ENCODE measurements around the gene FBLN2.

FBLN2 gene

DNA sequence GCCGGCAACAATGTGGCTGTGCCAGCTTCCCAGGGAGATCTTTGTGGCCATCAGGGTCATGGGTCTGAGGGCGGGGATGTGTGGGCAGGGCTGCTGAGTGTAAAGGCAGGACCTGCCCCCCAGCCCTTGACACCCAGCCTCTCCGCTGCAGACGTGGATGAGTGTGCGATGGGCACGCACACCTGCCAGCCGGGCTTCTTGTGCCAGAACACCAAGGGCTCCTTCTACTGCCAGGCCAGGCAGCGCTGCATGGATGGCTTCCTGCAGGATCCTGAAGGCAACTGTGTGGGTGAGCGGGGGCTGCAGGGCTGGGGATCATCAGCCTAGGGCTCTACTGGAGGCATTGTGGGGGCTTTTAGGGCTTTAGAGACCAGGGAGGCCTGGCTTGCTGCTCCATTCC is 78.8 kb downstream of the FBLN2 start:
- no peak for DNase-seq

DNA sequence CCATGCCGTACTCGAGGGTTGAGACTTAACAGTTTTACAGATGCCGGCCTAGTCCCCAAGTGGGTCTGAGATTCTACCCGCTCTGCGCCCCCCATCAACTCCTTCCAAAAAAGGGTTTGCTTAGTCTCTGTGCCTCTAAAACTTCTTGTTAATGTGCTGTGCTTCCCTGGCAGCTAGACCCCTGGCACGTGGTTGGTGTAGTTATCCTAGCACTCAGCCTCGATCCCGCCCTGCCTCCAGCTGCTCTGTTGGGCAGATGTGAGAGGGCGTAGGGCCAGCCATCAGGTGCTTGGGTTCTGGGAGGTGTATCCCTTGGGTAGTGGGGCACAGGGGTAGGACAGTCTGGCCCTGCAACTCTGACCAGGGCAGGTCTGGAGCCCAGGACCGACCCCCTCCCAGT is 79.5 kb downstream of the FBLN2 start:
- DNase-seq, result no peak

DNA sequence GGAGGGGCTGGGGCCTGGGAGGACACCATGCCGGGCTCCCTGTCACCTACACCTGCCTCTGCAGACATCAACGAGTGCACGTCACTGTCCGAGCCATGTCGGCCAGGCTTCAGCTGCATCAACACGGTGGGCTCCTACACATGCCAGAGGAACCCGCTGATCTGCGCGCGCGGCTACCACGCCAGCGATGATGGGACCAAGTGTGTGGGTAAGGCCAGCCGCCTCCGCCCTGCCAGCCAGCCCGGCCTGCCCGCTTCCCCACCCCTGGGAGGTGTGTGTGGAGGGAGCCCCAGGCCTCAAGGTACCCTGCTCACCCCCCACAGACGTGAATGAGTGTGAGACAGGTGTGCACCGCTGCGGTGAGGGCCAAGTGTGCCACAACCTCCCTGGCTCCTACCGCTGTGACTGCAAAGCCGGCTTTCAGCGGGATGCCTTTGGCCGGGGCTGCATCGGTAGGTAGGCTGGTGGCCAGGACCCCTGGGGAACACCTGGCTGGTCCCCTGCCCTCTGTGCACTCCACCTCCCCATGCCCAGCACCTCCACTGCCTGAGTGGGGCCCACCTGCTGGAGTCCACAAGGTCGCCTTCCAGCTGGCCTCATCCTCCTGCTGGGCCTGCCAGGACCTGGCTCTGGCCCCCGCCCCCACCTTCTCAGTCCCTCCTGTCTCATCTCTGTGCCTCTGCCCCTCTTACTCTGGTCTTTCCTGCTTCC is 80.1 kb downstream of the FBLN2 start:
- DNase-seq, result no peak

DNA sequence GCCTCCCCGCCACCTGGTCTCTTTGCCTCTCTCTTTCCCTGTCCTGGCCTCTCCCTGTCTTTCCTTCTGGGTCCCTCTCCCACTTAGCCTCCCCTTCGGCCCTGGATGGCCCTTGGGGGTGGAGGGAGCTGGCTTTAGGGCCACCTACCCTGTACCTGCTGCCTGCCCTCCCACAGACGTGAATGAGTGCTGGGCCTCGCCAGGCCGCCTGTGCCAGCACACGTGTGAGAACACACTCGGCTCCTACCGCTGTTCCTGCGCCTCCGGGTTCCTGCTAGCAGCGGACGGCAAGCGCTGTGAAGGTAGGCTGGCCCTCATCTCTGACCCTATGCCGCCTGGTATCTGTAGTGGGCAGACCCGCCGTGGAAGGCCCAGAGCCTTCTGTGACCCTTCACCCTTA is 80.7 kb downstream of the FBLN2 start:
- DNase-seq, result no peak

DNA sequence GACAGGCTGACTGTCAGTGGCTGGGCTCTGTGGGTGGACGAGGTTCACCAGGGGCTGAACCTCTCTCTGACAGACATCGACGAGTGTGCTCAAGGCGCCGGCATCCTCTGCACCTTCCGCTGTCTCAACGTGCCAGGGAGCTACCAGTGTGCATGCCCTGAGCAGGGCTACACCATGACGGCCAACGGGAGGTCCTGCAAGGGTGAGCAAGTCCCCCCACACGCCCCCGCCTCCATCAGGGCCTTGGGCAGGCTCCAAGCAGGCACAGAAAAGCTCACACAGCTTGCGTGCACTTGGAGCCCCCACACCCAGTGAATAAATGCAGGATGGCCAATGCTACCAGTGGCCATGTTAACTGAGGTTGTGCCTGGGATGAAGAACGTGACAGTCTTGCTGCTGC is 82.3 kb downstream of the FBLN2 start:
- no peak for DNase-seq

DNA sequence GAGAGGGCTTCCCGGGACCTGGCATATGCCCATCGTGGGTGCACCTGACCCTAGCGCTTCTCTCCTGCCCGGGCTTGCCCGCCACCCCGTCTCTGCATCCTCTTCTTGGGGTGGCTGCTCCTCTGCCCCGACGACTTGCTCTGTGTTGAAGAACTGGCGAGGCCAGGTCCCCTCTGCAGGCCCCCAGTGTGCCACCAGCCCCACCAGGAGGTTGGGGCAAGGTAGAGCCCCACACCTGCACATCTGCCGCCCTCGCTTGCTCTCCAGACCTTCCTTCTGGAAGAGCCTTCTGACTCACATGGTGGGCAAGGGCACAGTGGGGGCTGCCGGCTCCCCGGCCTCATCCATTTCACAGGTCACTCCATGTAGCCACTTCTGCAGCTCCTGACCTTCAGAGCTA is 84.3 kb downstream of the FBLN2 start:
- no peak for DNase-seq

DNA sequence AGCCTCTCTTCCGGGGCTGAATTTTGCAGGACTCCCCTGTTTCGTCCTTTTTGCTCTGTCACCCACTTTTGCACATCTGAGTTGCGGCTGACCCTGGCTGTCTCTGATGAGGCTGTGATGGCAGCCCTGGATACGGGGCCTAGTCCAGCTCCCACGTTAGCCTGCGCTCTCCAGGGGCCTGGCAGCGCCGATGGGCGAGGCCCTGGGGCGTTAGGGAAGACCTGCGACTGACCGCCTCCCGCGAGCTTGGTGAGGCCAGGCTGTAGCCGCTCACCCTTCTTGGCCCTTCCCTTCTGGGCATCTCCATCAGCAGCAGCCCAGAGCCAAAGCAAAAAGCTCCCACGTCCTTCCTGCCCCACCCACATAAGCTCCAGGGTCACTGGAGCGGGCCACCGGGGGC is 85.2 kb downstream of the FBLN2 start:
- DNase-seq, result no peak

DNA sequence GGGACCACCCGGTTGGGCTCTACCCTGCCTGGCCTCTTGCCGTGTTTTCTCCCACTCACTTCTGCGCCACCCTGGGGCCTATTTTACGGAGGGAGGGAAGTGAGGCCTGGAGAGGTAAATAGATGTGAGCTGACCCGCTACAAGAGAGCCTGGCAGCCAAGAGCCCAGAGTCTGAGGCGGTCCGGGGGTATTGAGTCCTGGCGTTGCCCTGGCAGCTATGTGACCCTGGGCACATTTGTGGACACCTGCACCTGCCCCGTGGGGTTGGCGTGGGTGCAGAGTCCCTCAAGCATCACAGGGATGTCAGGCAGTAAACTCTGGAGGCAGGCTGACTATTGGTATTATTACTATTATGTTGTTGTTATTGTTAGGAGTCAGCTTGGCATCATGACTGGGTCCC is 85.7 kb downstream of the FBLN2 start:
- no peak for DNase-seq

DNA sequence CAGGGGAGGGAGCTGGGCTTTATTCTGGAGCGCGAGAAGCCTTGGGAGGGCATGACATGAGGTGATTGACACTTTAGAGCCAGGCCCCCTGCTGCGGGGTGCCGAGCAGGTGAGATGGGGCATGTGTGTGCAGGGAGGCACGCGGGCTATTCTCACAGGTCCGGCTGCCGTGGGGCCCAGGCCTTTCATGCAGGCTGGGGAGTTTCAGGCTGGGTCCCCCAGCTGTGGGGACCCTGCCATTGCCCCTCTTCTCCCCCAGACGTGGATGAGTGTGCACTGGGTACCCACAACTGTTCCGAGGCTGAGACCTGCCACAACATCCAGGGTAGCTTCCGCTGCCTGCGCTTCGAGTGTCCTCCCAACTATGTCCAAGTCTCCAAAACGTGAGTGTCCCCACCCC is 87.3 kb downstream of the FBLN2 start:
- DNase-seq, result no peak

DNA sequence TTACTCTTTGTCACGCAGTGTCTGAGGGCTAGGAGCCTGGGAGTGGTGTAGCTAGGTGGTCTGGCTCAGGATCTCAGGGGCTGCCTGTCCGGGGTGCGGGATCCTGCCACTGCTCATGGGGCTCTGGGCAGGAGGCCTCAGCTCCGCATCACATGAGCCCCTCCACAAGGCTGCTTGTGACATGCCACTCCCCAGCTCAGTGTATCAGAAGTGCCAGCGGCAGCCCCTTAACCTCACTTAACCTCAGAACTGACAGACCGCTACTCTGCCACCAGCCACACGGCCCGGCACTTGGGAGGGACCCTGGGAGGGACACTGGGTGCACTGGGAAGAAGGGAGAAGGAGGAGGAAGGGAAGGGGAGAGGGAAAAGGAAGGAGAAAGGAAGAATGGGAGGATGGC is 87.9 kb downstream of the FBLN2 start:
- DNase-seq, result no peak

DNA sequence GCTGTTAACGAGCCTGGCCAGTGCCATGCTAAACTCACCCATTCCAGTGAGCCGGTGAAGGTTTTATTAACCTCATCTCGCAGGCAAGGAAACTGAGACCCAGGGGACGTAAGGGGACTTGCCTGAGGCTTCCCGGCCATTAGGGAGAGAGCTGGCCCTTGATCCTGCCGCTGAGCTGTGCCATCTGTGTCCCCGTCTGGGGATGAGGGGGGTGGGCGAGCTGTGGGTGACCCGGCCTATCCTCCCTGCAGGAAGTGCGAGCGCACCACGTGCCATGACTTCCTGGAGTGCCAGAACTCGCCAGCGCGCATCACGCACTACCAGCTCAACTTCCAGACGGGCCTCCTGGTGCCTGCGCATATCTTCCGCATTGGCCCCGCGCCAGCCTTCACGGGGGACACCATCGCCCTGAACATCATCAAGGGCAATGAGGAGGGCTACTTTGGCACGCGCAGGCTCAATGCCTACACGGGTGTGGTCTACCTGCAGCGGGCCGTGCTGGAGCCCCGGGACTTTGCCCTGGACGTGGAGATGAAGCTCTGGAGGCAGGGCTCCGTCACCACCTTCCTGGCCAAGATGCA is 88.5 kb downstream of the FBLN2 start:
- DNase-seq, result no peak

DNA sequence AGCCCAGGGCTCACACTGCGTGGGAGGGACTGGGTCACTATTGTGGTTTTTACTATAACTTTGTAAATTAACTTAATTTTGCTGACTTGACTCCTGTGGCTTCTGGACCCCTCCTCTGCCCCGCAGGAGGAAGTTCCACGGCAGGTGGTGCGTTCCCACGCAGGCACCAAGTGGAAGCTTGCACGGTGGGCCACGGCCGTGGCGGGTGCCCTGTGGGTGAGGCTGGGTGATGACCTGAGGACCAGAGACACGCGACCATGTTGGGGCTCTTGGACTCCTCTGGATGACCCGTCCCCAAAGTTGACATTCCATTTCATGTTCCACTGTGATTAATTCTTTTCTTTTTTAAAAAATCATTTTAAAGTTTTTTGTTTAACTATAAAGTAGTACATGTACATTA is 89.0 kb downstream of the FBLN2 start:
- no peak for DNase-seq

DNA sequence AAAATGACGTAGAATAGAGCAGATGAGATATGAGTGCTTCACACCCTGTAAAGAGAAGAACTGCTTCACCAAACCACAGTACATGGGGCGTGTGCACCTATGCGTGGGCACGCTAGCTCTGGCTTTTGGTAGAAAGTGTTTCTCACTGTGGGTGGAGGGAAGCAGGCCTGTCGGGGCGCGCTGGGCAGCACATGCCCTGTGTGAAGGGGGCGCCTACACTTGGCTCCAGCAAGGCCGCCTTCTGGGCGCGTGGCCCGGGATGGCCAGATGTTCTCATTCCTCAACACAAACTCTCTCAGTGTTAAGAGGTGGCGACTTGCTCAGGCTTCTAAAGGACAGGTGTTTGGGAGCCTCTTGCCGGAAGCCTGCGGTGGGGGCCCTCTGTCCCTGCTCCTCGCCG is 90.0 kb downstream of the FBLN2 start:
- DNase-seq, result no peak

DNA sequence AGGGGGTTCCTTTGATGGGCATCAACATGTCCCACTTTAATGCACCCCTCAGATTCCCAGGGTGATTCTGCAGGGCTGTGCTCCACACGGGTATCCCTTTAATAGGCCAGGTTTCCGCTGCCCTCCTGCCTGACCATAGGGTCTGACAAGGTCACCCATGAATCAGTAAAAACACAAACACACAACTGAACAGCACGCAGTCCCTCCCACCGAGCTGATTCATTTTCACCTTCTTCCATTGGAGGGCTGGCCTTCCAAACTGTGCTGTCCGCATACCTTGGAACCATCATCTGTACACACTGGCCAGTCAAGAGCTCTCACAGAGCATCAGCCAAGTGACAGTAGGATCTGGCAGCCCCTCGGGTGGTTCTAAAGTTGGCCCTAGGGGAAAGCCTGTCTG is 93.7 kb downstream of the FBLN2 start:
- no peak for DNase-seq

DNA sequence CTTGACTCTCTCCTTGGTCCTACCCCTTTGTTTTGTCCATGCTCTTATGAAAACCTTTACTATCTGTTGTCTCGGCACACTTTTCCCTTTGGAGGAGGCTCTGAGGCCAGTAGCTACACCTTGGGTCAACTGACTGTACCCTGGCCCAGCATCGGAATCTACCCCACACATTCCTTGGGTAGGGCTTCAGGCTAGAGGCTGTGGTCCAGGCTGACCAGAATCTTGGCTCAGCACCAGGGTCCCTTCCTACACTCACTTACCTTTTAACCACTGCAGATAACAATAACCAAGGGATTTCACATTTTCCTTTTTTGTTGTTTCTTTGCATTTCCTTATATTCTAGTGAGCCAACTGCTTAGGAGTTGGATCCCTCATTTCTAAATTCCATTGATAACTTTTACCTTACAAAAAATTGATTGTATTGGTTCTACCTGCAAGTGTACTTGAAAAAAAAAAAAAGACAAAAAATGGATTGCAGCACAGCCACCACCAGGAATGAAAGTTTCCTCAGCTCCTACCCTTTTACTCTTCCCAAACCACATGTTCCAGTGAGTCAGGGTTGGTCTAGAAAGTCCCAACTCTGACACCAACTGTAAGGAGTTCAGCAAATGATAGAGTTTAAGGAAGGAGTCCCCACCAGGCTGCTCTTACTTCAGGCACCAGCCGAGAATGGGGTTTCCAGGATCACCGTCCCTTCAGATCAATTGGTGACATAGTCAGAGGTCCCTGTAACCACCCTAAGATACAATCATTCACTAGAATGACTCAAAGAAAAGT is 95.6 kb downstream of the FBLN2 start:
- no peak for DNase-seq

DNA sequence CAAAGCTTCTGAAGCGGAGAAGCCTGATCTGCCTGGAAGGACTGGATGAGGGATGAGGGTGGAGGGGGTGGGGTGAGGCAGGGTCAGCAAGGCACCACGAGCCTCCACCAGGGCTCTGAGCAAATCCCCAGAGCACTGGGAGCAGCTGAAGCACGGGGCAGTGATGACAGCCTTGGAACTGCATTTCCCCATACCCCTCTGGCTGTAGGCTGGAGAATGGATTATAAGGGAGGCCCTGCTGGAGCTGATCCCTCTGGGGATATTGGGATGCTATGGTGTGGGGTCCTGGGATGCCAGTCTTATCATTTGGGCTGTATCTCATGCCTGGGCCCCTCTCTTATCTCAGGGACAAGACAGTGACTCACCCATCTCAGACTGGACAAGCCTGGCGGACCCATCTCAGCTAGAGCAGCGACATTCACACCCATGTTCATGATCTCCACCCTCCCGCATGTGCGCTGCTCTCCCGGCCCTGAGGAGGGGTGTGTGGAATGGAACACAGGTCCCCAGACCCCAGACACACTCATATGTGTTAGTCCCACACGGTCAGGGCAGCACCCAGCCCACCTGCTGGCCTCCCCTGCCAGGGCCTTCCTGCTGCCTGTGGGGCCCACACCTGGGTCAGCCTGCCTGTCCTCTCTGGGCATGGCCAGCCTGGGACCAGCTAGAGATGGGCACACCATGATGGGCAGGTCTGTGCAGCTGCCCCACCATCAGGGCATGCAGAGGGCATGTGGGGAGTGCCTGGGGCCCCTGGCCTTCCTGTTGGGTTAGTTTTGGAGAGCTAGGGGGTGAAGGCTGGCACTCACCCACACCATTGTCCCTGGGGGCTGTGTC is 97.1 kb downstream of the FBLN2 start:
- DNase-seq, result no peak

DNA sequence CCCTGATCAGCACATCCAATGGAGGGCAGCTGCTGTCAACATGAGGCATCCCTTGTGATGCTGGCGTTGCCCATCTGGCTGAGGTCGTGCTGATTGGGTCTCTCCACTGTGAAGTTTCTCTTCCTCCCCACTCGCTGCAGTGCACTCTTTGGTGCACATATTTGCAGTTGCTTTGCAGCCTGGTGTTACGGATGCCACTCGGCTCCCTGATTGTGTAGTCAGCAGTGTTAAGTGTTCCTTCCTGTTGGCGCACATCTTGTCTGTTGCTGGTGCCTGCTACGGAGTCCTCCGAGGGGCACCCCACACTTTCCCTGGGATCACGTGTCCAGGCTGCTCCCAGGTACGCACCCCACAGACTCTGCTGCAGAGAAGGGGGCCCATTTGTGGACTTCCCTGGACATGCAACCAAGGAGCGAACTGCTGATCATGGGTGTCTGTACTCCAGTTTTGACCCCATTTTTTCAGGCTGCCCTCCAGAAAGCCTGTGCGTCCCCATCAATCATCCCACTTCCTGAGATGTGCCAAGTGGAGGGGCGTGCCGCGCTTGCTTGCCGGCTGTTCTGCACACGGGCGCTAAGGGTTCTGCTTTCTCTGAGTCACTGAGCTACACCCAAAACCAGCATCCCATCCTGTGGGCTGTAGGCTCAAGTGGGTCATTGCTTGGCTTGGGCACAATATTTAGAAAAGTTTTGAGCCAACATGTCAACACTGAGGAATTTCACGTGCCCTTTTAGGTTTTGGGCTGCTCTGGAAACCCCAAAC is 98.6 kb downstream of the FBLN2 start:
- DNase-seq, result peak; percentile 15

DNA sequence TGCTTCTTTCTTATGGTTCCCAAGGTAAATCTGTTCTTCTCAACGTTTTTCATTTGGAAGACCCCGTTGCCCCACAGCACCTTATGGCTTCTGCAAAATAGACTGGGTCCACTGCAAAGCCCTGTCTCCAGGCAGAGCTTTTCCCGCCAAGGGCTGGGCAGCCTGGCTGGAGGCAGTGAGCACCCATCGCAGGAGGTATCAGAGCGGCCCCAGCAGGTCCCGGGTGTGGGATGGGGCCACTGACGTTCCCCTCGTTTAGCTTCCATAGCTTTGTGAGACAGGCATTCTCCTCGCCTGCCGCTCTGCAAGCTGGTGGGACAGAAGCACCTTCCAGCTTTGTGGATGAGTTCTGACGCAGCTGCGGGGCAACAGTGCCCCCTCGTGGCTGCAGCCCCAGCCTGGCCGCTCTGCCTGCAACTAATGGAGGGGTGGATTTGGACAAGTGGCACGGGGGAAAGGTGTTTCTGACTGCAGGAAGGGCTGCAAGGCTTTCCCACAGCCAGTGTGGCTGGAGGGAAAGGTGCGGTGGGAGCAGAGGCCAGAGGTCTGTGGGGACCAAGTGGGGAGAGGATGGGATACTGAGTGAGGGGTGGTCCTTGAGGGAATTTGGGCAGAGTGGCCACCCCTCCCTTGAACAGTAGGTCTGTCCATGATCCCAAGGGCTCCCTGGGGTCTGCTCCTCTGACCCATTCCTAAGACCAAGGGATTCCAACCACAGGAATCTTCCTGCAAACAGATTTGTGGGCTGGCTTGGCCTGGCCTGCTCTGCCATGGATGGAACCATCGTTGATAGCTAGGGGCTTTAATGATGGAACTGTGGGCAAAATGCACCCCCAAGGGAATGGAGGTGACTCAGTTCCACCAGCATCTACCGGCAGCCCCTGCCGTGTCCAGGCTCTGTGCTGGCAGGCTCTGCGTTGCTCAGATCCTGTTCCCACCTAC is 99.4 kb downstream of the FBLN2 start:
- DNase-seq, result peak; percentile 76

DNA sequence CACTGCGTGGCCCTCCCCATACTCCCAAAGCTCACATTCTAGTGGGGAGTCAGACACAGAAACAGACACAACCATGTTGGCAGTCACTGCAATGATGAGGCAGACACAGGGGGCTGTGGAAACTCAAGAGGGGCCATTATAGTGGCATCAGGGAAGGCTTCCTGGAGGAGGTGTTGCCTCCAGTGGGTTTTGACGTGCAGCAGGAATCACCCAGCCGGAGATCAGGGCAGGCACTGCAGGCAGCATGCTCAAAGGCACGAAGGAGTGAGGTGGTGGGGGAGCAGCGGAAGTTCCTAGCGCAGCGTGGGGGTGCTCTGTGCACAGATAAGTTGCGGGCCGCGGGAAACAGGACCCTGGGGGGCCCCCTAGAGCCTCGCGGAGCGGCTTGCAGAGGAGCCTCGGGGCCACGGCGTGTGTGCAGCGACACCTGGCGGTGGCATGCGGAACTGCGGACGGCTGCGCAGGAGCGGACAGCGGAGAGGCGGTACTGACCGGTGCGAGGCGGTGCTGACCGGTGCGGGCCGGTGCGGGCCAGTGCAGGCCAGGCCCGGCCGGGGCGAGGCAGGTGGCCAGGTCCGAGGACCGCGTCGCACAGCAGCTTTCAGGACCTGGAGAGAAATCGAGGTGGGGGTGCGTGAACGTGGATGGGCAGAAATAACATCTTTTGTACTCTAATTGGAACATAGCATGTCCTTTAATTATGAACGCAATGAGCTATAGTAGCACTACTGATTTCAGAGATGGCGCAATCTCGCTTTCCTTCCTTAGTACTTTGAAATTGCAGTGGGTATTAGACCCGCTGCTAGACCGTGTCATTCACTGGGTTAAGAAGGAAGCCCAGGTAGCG is 101.5 kb downstream of the FBLN2 start:
- peak; percentile 73 for DNase-seq

DNA sequence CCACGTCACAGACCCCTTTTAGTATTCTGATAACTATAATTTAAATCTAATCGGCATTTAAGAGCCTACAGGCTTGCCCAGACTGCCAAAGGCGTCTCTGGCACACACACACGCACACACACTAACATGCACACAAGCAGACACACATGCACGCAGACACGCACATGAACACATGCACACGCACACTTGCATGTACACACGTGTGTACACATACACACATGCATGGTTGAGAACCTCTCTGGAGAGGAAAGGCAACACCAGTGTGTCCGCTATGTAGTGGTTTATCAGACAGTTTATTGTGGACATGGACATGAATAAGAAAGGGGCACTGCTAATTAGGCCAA is 102.1 kb downstream of the FBLN2 start:
- DNase-seq, result no peak
